ENCODE data around the gene PCSK4.

Gene PCSK4

GRCh38 chr19:1487576-1488281 lies 2.4 kb downstream of the PCSK4 start:
- no peak for TF ChIP-seq CTCF (IDR thresholded peaks at IDR 0.05; ENCODE audit: low read depth, low read length)
- no peak for DNase-seq (ENCODE audit: extremely low read depth, low read depth)

GRCh38 chr19:1486720-1487575 lies 3.2 kb downstream of the PCSK4 start:
- DNase-seq (ENCODE audit: extremely low read depth, low read depth), result no peak
- no peak for TF ChIP-seq CTCF (IDR thresholded peaks at IDR 0.05; ENCODE audit: low read depth, low read length)

- no peak for TF ChIP-seq CTCF (IDR thresholded peaks at IDR 0.05; ENCODE audit: low read depth, low read length)
- no peak for DNase-seq (ENCODE audit: extremely low read depth, low read depth)
Observed at GRCh38 chr19:1483979-1484428, 6.1 kb downstream of the PCSK4 start.

GRCh38 chr19:1483131-1483978 lies 6.8 kb downstream of the PCSK4 start:
- DNase-seq (ENCODE audit: extremely low read depth, low read depth), result no peak
- no peak for TF ChIP-seq CTCF (IDR thresholded peaks at IDR 0.05; ENCODE audit: low read depth, low read length)

GRCh38 chr19:1482361-1483130 lies 7.6 kb downstream of the PCSK4 start:
- DNase-seq (ENCODE audit: extremely low read depth, low read depth), result no peak
- TF ChIP-seq CTCF (IDR thresholded peaks at IDR 0.05; ENCODE audit: low read depth, low read length), result no peak

- no peak for TF ChIP-seq CTCF (IDR thresholded peaks at IDR 0.05; ENCODE audit: low read depth, low read length)
- no peak for DNase-seq (ENCODE audit: extremely low read depth, low read depth)
Observed at GRCh38 chr19:1481893-1482360, 8.2 kb downstream of the PCSK4 start.
